ENCODE measurements around the gene MAGI1. TPM values are rescaled to one million over a fixed set of nuclear protein-coding genes. Genes with fewer than 3 reads are reported as not detected.
"Not testable (repeated sequence)": the region's sequence is repeated elsewhere in the genome, so short reads cannot be mapped to it uniquely, and the experiment has no call there.

MAGI1 gene
- total RNA-seq, 1 donor from 2014 or later = 30.5 TPM

DNA sequence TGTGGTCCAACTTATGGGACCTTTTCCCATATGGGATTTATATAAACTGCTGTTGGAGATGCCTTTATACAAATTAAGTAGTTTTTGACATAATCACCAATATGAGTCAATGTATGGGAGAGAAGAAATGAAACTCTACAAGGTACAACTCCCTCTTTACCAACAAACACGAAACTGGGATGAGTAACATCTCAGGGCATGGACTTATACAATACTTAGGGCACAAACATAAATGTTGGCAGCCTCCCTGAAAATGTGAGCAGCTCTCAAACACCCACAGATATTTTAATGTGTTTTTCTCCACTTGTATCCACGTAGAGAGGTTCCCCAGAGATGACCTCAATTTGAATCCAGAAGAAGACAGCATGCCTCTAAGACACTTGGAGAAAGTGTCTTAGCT, 161.6 kb downstream of the MAGI1 start:
- no peak for DNase-seq (ENCODE audit: low read depth)

DNA sequence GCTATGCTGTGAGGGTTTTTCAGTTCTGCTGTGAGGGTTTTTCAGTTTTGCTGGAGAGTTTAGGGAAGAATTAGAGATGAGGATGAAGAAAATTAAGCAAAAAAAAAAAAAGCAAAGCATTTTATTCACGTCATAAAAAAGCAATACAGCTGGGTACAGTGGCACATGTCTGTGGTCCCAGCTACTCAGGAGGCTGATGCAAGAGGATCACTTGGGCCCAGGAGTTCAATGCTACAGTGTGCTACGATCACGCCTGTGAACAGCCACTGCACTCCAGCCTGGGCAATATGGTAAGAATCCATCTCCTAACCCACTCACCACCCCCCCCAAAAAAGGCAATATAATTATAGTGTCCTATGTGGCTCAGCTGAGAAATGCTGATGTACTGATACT, 162.7 kb downstream of the MAGI1 start:
- no peak for DNase-seq (ENCODE audit: low read depth)

DNA sequence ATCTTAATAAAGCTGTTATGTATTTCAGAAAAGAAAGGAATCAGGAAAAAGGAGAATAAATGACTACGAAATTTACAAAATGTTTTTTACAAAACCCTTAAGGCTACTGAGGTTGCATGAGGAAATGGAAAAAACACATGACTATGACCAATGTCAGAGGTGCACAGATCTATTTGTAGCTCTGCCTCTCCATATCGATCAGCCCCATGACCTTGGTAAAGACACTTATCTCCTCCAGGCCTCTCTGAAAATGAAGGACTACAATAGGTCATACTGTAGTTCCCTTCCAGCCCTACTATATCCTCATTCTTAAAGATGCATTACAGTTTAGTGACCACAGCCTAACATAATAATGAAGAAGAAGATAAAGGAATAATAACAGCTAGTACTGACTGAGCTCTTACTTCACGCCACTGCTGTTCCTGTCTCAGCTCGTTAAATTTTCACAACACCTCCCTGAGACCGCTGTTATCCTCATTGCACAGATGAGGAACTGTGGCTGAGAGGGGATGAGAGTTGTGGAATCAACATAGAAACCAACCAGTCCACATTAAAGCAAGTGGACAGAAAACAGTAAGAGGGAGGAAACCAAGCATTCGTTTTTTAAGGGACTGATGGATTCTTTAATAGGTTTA, 163.2 kb downstream of the MAGI1 start:
- DNase-seq (ENCODE audit: low read depth) = no peak

DNA sequence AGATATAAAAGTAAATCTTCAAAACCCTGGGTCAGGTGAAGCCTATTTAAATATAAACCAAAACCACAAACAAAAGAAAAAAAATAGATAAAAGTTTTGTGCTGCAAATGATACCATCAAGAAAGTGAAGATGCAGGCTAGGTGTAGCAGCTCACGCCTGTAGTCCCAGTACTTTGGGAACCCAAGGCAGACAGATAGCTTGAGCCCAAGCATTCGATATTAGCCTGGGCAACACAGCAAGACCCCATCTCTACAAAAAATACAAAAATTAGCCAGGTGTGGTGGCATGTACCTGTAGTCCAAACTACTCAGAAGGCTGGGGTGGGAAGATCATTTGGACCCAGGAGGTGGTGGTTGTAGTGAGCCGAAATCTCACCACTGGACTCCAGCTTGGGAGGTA, 164.8 kb downstream of the MAGI1 start:
- DNase-seq (ENCODE audit: low read depth) = no peak

DNA sequence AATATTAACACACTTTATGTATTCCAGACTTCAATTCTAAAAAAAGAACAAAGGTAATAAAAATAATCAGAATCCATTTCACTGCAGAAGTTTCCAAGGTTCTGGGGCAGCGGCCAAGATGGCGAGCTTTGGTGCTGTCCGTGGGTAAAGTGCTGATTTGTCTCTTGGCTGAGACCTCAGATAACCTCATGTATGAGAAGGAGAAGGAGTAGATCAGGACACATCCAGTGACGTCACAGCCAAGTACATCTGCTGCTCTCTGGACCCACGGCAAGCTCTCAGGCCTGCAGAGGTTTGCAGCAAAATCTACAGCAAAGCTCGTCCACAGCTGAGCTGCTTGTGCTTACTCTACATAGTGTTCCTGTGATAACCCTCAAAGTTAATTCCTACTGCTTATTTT, 165.7 kb downstream of the MAGI1 start:
- no peak for DNase-seq (ENCODE audit: low read depth)

DNA sequence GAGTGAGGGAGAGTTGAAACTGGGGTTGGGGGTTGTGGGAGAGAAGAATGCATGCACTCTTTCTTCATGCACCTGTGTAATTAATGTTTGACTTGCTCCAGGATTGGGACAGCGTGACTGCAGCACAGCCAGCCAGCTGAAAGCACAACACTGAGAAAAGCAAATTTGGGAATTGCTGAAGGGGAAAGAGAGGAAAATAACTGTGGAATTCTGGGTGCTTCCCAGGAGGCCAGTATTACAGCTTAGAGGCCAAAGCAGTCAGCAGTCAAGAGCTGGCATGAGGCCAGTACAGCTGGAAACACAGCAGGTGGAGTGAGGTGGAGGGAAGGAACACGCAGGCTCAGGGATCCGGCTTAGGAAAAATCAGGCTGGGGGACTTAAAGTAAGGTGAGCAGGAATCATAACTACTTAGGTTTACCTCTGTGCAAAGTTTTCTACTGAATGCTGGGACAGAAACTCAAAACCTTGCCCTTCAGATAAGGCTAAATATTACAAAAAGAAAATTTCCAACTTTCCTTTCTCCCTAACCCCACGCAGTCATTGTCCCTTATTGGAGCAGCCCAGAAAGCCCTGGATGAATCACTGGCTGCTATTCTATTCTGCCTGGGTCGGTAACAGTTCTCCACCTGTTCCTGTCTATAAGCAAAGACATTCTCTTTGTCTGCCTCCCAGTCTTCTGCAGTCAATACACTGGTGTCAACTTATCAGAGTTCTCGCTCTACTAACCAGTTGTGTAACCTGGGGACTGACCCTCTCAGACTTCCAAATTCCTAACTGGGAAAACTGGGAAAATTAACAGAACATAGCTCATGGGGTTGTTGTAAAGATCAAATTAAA, 167.2 kb downstream of the MAGI1 start:
- peak; percentile 88 for DNase-seq (ENCODE audit: low read depth)

DNA sequence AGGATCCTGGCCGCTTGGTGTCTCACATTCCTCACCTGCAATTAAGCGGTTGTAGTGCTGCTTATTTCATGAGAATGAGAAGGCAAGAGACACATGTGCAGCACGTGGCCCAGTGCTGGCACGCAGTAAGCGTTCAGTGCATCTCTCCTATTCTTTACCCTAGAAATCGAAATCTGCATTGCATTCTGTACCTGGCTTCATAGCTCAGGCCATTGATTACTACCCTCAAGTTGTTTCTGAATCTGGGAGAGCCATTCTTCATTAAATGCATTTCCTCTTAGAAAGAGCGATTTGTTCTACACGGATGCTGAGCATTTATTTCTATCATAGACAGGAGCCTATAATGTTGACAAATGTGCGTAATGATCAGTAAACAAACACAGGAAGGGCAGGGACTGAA, 168.9 kb downstream of the MAGI1 start:
- no peak for DNase-seq (ENCODE audit: low read depth)

DNA sequence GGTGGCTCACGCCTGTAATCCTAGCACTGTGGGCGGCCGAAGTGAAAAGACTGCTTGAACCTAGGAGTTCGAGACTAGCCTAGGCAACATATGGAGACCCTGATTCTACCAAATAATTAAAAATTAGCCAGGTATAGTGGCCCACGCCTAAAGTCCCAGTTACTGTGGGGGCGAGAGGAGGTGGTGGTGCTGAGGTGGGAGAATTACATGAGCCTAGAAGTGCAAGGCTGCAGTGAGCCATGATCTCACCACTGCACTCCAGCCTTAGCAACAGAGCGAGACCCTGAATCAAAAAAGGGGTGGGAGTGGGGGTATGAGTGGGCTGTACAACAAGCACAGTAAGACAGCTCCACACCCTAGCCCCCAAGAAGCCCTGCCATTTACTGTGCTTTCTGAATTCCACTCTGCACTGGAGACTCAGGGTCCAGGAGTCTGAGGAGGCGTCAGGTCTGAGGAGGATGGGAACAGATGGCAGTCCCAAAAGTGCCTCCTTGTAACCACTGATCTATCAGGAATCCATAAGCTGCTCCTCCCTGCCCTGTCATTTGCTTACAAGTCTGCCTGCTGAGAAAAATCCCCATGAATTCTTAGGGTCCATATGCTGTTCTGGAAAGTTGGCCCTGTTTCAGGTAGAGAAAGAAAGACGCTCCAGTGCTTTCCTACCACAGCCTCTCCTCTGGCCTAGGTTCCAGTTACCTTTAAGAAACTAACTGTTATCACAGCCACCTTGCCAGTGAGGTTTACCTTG, 171.1 kb downstream of the MAGI1 start:
- no peak for DNase-seq (ENCODE audit: low read depth)

DNA sequence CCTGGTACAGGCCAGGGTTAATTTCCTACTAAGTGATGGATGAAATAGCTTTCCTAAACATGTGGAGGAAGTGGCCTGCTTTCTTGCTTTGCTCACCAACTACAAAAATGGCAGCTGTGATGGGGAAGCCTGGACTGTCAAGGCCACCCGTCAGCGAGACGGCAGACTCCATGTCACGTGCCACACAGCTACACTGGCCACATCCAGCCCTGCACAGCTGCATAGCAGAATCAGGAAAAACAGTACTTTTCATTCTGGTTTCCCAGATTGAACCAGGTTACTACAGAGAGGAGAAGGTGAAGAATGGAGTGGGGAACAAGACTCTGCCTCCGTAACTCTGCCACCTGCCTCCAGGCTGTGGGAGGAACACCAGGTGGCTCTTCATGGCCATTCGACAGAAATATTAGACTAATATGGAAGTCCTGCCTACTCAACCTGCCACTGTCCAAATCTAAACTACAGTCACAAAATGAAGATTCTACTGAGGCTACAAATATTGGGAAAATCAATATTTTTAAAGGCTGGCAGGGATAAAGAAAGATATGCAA, 174.3 kb downstream of the MAGI1 start:
- no peak for DNase-seq (ENCODE audit: low read depth)

DNA sequence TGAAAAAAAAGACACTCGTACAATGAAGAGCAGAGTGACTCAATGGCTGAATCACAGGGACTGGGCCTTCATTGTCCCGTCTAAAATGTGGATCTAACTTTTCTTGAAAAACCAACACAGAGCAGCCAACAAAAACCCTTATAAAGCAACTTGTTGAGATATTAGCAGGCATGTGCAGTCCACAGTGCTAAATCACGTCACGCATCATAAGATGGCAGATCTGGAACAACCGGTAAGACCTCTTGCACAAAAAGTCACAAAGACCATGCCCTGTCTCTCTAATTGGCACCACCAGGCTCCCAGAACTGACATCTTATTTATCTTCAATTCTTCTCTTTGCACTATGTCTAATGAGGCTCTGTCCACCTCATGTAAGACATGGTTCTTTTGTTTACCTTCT, 177.0 kb downstream of the MAGI1 start:
- no peak for DNase-seq (ENCODE audit: low read depth)

DNA sequence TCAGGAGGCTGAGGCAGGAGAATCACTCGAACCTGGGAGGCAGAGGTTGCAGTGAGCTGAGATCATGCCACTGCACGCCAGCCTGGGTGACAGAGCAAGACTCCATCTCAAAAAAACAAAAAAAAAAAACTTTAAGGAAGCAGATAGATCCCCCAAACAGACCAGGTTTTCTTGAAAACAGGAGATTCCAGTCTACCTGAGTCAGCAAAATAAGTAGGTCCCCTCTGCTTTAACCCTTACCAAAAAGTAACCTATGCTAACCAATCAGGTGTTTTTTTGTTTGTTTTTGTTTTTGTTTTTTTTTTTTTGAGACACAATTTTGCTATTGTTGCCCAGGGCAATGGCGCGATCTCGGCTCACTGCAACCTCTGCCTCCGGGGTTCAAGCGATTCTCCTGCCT, 179.1 kb downstream of the MAGI1 start:
- not testable (repeated sequence) for DNase-seq (ENCODE audit: low read depth)

DNA sequence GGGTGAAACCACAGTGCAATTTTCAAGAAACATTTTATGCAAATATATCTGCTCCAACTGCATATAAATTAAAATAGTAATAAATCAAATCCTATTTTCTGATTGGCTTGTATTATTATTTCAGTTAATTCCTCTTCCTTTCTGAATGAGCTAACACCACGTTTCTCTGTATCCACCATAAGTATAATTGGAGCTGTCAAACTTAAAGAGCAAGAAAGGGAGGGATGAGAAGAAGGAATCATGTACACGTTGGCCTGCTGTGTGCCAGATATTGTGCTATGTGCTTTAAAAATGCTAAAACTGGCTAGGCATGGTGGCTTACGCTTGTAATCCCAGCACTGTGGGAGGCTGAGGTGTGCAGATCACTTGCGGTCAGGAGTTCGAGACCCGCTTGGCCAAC, 180.0 kb downstream of the MAGI1 start:
- no peak for DNase-seq (ENCODE audit: low read depth)

DNA sequence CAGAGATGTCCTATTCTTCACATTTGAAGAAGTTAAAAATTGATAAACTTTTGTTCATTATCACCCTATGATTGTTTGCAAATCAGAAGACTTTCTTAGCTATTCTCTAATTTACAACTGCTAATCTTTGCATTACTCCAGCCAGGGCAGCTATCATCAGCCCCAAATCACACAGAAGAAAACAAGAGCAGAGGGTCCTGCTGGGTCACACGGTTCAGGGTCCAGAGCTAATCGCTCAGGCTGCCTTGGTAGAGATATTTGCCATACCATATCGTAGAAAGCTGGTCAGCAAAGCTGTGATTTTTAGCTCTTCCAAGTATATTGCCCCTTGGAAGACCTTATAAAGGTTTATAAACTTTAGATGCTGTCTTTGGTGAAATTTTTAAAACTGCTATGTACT, 181.4 kb downstream of the MAGI1 start:
- DNase-seq (ENCODE audit: low read depth) = no peak

DNA sequence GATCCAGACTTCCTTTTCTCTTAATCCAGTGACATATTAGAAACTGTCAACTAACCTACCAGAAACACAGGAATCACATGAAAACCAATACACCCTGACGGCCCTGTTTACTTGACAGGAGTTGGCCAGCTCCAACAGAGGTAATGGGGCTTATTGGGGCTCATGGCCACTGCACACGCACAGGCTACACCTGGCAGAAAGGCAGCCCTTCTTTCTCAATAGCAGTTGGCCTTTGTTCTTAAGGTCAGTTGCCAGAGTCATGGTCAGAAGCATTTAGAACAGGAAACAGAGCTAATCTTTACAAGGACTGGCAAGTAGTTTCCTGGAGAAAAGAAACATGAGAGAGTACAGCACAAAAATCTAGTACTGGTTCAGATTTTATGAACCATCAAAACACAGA, 181.8 kb downstream of the MAGI1 start:
- peak; percentile 84 for DNase-seq (ENCODE audit: low read depth)

DNA sequence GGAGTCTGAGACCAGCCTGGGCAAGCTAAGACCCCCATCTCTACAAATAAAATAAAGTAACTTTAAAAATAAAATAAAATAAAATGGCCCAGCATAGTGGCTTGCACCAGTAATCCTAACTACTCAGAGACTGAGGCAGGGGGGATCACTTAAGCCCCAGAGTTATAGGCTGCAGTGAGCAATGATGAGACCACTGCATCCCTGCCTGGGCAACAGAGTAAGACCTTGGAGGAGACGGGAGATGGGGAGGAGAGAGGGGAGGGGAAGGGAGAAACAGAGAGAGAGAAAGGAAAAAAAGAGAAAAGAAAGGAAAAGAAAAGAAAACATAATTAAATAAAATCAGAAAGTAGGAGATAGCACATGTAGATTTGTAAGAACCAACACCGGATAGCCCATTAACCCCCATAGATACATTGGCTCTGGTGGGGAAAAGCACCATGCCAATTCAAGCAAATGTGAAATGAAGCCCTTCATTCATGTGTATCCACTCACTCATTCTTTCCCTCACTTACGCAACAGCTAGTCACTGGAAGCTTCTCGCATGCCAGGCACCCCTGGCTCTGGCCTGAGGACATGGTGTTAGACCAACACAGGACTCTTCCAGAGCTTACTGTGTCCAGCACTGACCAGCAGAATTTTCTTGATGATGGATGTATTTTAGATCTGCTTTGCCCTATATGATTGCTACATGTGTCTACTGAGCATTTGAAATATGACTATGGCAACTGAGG, 183.2 kb downstream of the MAGI1 start:
- peak; percentile 91 for DNase-seq (ENCODE audit: low read depth)

DNA sequence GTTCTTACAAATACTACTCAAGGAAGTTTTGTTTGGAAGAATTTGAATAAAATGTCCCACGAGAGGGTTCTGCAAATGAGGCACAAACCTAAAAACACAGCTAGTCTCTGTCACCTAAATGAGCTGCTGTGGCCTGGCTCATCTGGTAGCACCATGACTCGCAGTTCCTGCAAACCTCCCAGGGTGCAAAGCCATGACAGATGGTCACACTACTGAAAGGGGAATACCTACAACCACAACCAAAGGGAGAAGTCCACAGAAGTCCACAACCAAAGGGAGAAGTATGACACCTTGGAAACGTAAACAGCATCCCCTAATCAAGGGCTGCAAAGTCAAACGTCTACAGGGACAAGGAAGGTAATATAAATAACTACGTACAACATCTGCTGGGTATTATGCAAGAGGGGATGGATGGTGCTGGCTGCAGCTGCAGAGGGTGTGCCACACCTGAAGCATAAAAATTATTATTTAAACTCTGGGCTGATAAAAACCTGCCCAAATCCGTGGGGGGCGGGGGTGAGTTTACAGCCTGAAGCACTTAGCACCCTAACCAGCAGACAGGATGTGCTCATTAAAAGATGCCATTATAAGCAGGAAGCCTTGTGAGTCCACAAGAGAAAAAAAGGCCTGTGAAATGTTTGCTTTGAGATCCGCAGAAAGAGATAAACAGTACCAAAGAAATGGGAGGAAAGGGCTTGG, 184.0 kb downstream of the MAGI1 start:
- DNase-seq (ENCODE audit: low read depth) = peak; percentile 62

DNA sequence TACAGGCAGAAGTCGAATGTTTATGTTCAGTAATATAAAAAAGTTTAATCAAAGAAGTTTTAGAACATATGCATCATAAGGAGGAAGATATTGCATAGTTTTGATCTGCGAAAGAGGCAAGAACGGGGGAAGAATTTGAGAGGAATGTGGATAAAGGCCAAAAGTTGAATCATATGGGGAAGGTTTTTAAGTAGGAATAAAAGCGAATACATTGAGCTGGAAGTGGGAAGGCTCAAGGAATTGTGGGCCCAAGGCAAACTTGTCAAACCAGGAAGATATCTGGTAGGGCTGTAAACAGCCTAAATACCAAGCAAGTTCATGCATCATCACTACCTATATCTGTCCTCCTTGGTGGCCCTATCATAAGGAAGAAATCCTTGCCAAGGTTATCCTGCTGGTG, 186.9 kb downstream of the MAGI1 start:
- DNase-seq (ENCODE audit: low read depth) = no peak

DNA sequence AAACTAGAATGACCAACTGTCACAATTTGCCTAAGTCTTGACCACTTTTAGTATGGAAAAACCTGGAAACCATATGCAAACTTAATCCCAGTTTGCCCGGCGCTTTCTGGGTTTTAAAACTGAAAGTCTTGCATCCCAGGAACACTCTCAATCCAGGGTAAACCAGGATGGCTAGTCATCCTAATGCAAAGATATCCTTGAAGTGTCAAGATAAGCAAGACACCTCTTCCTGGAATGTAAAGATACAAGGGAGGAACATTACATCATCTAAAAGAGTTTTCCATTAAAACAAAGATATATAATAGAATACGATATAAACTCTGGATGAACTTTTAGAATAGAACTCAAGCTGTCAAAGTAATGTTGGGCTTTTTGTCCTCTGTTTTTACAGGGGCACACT, 188.5 kb downstream of the MAGI1 start:
- no peak for DNase-seq (ENCODE audit: low read depth)

DNA sequence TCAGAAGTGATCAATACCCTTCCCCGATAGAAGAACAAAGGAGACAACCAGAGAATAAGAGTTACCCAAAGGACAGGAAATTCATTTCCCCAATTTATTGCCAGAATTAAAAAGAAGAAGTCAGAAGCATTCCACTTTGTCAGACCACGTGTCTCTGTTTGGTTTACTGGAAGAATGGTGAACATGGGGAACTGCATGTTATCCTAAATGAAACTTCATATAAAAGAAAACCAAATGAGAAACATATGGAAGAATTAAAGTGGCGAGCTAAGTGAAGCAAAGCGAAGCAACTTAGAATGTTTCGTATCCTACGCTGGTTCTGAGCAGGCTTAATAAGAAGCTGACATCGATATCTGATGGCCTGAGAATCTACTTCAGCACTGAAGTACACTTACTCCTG, 190.7 kb downstream of the MAGI1 start:
- DNase-seq (ENCODE audit: low read depth) = no peak

DNA sequence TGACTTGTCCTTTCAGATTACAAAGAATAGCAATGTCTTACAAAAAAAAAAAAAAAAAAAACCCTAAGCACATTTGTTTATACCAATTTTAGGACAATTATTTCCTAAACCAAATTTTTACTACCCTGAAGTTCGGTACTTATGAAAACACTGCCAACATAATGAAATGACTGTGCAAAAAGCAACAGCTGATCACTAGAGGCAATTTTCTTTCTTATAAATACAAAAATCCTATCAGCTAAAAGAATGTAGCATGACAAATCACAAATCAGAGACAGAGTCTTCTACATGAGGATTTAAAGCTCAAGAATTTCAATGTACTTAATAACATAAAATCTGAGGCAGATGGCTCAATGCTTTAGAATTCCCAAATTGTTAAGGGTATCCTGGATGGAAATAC, 191.8 kb downstream of the MAGI1 start:
- no peak for DNase-seq (ENCODE audit: low read depth)

DNA sequence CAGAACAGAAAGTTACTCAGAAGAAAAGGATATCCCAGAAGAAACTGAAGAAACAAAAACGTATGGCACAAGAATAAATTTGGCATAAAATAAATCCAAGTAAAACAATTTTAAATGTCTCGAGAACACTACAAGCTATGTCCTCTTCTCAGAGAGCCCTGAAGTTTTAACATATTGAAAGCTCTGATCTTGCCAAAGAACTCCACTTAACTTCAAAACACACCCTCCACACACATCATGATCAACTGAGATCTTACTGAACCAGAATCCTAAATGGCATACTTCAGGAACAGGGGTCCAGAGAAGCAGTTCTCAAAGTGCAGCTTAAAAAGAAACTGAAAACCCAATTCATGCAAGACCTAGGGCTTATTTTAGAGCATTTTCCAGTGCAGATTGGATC, 194.3 kb downstream of the MAGI1 start:
- DNase-seq (ENCODE audit: low read depth) = no peak
